ENCODE results near the gene CDC42.

CDC42 gene

GRCh38 chr1:22111620-22112019 lies 59.1 kb downstream of the CDC42 start:
- no peak for DNase-seq

DNA sequence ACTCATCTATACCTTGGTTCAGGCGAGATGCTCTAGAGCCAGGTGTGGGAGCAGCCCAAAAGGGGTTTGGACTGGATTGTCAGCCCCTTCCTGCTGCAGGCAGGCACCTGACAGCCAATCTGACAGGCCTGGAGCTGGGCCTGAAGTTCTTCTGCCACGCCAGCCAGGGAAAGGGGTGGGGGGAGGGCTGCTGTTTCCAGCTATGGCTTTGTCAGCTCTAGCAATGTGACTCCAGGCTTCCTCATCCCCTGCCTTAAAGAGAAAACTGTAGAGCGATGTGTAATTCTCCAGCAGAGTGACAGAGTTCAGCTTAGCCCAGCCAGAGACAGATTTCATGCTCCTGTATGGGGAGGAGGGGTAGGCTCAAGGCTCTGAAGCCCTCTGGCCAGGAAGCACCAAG lies 60.0 kb downstream of the CDC42 start:
- no peak for DNase-seq

GRCh38 chr1:22114083-22115012 lies 61.8 kb downstream of the CDC42 start:
- DNase-seq: no peak

GRCh38 chr1:22115286-22115685 lies 62.8 kb downstream of the CDC42 start:
- DNase-seq: no peak

- DNase-seq: no peak
Measured at GRCh38 chr1:22117238-22117637, 64.7 kb downstream of the CDC42 start.

GRCh38 chr1:22117851-22118250 lies 65.3 kb downstream of the CDC42 start:
- no peak for DNase-seq

DNA sequence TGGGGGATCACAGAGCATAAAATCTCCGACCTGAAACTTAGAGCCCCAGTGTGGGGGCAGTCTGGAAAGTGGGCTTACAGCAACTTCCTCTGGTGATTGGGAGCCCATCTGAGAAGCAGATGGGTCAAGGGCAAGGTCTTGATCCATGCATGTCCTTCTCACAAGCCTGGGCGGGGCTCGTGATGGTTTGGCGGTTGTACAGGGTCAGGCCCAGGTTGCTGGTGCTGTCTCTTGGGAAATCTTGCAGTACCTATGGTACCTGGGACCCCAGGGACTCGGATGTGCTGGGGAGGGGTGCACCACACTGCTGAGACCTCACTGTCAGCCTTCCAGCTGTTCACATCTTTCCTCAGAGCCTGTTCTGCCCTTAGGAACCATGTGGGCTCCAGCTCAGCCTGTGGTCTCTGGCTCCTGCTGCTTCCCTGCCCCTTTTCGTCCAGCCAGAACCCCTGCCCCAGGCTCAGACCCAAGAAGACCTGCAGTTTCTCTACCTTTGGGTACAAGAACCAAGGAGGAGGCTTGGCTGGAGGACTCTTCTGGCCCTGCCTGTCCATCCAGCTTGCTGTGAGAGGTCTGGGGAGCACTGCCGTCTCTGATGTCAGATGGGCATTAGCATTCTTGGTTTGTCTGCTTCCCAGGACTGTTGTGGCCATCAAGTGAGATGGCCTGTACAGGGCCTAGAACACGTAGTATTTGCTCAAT lies 65.9 kb downstream of the CDC42 start:
- DNase-seq: no peak

- no peak for DNase-seq
Measured at GRCh38 chr1:22119626-22120468, 67.3 kb downstream of the CDC42 start.

DNA sequence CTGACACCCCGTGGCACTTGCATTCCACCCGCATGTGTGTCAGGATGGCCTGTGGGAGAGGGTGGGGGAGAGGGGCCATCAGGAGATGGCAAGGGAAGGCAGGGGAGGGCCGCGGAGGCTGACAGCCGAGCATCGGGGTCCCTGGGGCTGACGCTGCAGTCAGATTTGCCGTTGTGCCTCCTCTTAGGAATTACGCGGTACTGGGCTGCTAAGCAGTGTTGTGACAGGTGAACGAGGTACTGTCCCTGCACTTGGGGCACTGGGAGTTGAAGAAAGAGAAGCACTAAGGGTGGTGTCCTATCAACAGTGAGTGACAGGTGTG lies 67.9 kb downstream of the CDC42 start:
- DNase-seq: no peak

DNA sequence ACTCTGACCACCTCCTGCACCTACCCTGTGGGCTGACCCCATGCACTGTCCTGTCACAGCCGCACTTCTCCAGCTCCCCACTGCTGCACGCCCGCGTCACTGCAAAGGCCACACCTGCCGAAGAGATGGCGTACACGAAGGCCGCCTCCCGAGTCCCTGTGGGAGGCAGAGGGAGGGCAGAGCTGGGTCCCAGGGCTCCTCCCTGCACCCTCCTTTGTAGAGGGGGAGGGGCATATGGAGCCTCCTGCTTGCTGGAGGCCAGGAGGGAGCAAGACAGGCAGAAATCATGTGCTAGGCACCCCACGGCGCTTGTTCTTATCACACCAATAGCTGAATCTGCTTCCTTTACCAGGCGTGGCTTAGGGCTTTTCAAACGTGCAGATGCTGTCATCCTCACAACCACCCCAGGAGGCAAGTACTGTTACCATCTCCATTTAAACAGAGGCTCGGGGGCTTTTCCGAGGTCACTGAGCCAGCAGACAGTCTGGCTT lies 69.0 kb downstream of the CDC42 start:
- DNase-seq: no peak

DNA sequence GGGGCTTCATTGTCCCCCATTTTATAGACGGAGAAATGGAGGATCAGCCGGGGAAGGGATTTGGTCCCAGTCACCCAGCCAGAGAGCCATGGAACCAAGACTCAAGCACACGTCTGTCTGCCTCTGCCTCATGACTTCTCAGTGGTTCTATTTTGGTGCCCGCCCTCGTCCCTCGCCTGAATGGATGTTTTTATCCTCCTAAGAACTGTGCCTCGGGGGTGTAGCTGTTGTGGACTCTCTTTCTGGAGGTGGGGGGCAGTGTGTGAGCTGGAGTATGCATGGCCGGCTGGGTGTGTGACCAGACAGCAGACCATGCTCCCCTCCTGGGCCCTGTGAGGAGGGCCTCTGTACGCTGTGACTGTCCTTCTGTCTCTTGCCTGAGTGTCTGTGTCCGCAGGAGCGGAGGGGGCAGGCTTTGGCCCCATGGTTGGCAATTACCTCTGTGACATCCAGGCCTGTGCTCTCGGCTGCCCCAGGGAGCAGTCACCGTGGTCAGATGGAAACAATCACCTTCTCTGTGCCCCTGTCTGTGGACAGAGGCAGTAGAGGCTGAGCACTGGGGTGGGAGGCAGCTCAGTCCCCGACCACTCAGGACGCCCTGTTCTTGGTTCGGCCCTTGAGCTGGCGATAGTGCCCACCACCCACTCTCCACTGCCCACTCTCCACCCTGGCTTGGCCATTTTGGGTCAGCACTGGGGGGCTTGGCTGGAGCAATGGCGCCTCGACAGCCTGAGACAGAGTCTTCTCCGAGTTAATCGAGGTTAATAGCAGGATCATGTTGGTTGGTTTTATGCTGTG lies 70.0 kb downstream of the CDC42 start:
- no peak for DNase-seq

GRCh38 chr1:22123071-22123390 lies 70.5 kb downstream of the CDC42 start:
- DNase-seq: no peak

DNA sequence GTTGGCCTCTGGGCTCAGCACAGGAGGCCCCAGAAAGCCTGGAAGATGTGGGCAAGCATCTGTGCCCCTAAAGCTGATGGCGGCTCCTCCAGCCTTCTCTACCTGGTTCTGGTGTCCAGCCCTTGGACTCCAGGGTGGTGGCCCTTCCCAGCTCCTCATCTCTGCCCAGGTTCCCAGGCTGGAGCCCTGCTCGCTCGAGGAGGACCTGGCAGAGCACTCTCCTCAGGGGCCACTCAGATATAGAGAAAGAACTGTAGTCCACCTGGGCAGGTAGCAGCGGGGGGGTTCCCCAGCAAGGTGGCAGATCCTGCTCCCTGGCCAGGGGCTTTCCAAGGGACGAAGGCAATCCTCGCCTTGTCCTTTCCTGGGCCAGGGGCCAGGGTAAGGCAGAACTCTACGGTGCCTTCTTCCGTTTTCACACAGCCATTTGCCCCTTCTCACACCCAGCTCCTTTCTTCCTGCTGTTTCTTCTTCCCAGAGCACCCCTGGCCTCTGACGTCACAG lies 71.4 kb downstream of the CDC42 start:
- DNase-seq: no peak

DNA sequence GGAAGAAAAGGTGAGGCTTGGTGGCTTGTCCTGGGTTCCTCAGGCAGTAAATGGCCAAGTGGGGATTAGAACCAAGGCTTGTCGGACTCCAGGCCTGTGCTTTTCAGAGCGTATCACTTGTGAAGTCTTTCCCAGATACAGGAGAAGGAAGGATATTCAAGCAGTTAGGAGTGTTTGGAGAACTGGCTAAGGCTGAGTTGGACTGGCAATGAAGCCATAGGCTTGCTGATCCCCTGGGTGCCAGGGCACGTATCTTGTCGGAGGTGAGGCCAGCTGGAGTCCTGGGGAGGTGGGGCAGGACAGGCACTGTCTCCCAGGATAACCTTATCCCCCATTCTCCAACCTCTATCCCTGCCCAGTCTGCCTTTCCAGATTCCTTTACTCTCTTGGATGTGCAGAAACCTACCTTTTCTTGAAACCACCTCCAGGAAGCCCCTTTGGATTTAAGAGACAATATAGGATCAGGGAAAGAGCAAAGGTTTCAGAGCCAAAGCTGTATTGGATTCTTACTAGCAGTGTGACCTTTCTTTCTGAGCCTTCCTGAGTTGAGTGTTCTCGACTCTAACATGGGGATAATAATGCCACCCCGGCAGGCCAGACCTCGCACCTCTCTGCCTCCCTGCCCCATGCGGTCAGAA lies 72.2 kb downstream of the CDC42 start:
- no peak for DNase-seq

DNA sequence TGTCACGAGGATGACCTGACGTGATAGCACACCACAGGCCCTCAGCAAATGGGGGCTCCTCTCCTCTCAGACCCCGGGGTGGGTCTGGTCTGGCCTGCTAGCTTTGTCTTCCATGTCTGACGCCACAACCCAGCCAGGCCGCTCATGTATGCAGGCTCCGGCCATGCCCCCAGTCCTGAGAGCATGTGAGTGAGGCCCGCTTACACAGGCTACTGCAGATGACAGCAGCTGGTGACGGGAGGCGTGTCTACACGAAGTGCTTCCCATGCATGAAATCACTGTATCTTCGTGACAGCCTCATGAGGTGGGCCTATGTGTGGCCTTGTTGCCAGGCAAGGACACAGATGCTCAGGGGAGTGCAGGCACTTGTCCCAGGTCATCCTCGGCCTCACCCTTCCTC lies 74.0 kb downstream of the CDC42 start:
- DNase-seq: no peak

GRCh38 chr1:22127248-22127647 lies 74.7 kb downstream of the CDC42 start:
- DNase-seq: no peak

DNA sequence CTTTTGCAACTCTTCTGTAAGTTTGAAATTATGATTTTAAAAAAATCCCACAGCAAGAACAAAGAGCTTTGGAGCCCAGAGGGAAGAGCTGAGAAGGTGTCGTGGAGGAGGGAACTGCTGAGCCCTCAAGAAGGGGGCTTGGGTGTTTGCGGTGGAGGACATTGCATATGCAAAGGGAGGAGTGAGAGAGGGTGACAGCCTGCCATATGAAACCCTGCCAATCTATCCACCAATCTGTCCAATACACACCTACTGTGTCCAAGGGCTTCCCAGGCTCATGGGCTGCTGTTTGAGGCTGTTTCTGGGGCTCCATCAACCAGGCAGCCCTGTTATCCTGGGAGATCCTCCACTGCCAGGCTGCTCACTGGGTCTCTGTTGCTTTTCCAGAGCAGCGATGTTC lies 75.2 kb downstream of the CDC42 start:
- DNase-seq: no peak

DNA sequence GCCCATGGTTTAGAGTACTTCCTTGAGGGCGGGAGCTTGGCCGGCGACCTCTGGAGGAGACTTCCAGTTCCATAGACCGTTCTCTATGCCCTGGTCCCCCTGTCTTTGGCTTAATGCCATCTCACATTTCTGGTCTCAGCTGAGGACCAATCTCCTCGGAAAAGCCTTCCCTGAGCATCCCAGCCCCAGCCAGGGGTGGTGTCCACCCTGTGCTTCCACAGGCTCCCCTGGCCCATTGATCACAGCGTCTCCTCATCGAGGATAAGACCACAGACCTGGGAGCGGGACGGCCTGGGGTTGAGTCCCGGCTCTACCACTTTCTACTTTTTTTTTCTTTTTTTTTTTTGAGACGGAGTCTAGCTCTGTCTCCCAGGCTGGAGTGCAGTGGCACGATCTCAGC lies 75.9 kb downstream of the CDC42 start:
- no peak for DNase-seq

GRCh38 chr1:22129501-22130117 lies 77.1 kb downstream of the CDC42 start:
- DNase-seq: no peak

- no peak for DNase-seq
Measured at GRCh38 chr1:22131062-22131461, 78.6 kb downstream of the CDC42 start.

DNA sequence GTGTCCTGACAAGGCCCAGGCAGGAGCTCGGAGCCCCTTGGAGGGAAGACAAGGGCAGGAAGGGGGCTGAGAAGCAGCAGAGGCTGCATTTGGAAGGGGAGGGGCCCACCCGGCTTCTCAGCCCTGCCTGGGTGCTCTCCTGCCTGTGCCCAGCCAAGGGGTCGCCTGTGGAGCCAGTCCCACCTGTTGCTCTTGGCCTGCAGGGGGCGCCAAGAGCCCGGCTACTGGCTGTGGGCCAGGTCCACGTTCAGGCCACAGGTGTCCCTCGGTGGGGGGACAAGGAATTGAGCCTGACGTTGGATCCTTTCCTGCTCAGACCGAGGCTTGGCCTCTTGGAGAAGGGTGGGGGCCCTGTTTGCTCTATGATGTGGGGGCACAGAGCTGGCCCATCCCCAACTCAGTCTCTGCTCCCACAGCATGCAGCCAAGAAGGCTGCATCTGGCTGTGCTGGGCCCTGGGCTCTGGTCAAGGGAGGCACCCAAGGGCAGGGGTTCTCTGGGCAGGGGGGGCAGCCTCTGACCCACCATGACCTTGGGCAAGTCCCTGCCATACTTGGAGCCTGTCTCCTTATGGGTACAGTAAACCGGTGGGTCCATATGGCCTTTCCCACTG lies 79.5 kb downstream of the CDC42 start:
- DNase-seq: peak; percentile 25
